Measurements from ENCODE around the gene VAPB.

Gene VAPB

DNA sequence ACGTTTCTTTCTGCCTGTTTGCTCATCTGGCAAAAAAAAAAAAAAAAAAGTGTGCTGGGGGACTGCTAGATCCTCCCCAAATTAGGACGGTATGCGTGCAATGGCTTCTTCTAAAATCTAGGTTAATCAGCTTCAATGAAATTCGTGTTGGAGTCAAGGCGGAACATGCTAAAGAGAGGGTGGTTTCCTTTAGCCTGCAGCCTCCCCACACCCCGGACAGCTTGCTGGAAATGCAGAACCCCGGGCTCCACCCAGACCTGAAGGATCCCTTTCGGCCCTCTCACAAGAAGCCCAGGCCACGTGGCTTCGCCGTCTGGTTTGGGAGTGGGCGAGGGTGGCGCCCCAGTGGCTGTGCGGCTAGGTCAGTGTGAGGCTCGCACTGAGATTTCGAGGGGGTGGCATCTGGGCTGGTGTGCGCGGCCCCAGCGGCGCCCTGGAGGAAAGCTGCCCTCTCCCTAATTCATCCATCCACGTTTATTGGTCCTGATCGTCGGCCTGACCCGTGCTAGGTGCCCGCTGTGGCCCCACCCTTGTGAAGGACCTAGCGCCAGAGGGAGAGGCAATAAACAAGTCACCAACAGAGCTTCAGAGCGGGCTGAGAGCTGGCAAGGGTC lies 77.2 kb downstream of the VAPB start:
- no peak for DNase-seq

- DNase-seq: no peak
Observed at GRCh38 chr20:58466729-58467571, 77.9 kb downstream of the VAPB start.

DNA sequence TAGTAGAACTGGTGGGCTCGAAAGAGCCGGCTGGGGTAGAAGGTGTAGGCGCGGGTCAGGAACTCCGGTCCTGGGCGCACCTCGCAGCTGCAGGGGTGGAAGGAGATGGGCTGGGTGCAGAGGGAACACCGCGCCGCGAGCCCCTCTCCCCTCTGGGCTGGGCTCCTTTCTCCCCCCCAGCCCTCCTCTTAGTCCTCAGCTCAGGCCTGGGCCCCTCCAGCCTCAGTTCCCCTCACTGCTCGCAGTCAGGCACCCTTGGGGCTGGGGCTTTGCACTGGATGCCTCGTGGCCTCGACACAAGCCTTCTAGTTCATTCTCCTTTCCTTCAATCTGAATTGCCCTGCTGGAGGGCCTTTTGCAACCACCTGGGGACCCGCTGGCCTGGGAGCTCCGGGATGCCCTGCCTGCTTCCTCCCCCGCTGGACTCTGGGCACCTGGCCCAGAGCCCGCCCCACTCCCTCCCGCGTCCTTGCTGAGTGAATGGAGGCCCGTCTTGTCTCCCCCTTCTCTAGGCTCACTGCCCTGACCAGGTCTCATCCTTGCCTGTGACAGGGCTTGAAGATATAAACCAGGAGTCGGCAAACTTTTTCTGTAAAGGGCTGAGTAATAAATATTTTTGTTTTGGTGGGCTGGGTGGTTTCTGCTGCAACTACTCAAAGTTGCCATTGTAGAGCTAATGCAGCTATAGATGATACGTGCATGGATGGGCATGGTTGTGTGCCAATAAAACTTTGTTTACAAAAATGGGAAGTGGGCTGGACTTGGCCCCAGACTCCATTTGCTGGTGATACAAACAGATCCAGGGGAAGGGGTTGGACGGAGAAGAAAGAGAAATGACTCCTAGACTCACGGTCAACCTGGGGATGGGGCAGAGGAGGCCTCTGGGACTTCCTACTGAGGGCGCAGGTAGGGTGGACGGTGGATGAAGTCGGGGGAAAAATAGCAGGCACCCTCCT lies 78.8 kb downstream of the VAPB start:
- no peak for DNase-seq

DNA sequence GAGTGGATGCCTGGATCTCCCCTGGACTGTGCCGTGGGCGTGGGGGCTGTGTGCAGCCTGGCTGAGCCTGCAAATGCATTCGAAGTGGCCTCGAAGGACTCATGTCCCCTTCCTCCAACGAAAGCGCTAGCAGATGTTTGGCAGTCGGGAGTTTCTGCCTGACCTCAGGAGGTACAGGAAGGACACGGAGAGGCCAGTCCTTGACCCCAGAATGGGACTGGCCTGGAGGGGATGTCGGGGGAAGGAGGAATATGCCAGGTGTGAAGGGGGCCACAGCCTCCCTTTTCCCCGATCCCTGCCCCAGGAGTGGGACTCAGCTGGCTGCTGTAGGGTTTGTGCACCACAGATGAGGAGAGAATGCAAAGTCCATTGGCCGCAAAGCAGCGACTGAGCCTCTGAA lies 80.6 kb downstream of the VAPB start:
- no peak for DNase-seq

- DNase-seq: no peak
Observed at GRCh38 chr20:58470336-58471192, 81.5 kb downstream of the VAPB start.

DNA sequence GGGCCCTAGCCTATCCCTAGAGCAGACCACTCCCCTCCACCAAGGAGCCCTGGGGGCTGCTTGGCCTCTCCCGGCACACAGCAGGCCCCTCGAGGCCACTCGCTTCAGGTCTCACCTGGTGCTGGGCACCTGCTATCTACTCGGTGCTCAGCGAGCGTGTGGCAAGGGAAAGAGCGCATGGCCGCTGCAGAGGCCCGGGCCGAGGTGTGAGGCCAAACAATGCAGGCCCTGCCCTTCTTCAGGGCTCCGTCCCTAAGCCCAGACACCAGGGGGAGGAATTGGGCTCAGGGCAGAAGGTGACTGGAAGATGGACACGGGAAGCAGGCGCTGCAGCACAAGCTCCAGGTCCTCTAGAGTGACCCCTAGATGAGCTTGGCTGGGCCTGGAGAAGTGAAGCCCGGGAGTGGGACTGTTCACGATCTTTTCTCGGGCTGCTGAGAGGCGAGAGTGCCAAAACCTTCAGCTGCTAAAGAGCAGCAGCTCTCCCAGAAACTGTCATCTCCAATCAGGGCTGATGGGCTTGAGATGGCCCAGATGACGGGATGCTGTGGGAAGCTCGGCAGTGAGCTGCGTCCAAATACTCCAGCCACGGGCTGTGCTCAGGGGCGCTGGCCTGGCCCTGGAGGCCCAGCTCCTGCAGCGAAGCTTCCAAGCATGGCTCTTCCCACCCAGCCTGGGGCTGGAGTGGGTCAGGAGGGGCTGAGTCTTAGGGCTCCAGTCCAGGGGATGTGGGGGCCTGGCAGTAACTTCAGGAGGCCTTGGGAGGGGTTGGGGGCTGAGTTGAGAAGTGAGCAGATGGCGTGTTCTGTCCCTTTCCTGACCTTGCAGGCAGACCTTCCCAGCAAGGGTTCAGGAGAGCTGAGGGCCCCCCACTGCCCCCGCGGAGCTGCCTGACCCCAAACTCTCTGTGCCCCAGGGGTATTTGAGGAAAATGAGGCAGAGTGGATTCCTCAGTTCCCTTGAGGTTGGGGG lies 82.5 kb downstream of the VAPB start:
- no peak for DNase-seq

DNA sequence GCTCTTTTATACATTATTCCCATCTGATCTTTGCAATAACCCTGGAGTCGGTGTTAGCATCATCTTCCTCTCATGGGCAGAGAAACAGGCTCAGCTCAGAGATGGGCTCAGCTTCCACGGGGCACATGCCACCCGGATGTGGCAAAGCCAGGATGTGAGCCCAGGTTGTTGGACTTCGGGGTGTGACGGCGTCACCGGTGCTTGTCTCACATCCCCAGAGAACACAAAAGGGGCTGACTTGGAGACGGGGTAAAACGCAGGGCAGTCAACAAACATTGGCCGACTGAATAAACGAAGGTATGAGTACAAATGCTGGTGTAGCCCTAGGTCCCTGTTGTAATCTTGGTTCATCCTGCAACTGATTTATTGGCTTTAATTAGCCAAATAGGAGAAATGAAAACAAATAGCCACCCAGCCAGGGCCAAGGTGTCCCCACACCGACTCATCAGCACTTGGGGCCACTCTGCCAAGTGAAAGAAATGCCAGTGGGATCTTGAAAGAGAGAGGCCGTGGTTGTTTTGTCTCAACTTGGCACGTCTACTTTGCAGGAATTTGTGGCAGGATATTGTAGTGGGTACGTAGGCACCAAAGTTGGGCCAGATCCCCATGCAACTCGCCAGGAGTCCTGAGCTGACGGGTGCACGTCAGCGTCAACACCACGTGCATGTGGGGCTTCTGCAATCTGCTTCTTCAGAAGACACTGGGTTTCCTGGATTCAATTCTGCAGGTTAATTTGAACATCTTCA lies 83.4 kb downstream of the VAPB start:
- DNase-seq: no peak

DNA sequence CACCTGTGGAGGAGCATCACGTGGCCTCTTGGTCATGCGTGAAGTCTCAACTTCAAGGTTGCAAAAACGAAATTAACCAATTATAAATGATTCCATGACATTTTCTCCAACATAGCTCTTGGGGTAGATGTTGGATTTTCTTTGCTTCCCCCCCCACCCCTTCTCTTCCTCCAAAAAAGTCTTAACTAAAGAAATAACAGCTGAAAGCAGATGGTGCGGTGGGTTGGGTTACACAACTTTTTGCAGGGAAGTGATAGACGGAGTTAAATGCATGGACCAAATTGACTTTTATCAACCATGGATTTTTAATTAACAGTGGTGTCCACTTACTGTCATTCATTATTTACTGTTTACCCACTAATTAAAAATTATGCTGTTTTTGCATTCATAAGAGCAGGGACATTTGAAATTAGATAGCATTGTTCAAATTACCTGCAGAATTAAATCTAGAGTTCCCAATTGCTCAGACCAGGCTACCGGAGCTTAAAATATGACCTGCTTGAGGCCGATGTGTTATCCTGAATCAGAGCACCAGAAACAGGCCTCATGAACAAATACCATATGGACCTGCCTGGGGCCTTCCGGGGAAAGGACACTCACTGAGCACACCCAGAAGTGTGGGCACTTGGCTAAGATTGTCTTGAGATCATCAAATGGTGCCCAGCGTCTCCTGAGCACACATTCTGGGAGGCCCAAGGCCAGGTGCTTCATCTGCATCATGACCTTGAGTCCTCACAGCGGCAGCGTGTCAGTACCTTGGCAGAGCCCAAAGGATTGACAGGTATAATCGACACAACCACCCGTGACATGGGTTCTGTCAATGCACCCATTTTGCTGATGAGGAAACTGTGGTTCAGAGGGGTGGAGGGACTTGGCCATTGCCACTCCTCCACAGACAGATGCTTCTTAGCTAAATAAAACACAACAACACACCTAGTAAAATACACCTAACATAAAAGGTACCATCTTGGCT lies 84.7 kb downstream of the VAPB start:
- no peak for DNase-seq

DNA sequence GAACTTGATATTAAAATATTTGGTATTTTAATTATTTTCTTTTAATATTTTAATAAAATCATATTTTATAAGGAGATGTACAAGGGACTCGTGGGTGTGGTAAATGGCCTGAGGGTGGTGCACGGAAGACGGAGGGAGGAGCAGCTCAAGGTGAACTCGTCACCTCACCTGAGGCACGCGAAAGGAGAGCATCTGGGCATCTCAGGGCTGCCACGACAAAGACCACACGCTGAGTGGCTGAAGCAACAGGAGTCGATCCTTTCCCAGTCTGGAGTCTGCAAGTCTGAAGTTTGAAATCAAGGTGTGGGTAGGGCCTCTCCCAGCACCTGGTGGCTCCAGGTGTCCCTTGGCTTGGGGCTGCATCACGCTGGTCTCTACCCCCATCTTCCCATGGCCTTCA lies 86.4 kb downstream of the VAPB start:
- no peak for DNase-seq

DNA sequence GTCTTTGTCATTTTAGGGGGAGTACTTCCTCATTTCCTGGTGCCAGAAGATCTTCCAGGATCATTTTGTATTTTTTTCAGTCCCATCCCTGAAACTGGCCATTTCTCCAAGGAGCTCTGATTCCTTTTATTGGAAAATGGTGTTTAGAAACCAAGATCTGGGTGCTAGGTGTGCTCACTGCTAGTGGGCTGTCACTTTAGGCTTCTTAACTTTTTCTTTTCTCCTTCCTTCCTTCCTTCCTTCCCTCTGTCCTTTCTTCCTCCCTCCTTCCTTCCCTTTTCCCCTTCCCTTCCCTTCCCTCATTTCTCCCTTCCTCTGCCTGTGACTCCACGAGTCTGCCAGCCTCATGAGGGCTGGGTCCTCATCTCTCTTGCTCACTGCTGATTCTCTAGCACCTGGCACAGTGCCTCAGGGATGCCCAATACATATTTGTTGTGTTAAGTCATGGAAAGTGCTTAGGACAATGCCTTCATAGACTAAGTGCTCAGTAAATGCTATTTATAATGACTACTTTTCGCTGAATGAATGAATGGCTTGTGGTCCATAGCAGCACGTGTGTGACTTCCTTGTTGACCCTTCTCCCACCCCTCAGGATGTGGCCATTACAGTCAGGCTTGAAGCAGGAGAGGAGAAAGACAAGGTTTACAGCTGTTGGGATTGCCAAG lies 89.2 kb downstream of the VAPB start:
- DNase-seq: no peak

GRCh38 chr20:58479726-58480440 lies 90.9 kb downstream of the VAPB start:
- DNase-seq: no peak

GRCh38 chr20:58480551-58481336 lies 91.7 kb downstream of the VAPB start:
- no peak for DNase-seq

DNA sequence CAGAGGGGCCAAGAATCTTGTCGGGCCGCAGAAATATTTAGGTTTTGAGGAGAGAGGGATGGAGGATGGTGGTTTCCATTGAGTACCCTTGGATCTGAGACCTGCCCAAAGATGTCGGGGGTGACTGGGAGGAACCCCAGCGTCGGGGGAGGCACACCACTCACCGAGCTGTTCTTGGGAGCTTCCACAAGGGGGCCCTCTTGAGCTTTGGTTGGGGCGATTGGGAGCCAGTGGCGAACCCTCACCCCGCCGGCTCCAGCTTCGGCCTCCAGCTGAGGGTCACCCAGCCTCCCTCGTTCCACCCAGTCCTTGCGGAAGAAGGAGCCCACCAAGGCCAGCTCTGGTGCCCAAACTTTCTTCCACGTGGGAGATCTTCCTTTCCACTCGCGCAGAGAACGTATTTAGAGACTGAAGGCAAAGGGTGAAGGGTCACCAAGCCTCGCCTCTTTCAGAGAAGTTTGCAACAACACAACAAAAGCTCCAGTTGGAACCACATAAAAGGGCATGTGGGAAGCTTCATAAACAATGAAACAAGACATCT lies 92.5 kb downstream of the VAPB start:
- no peak for DNase-seq

GRCh38 chr20:58482416-58482815 lies 93.4 kb downstream of the VAPB start:
- no peak for DNase-seq

- DNase-seq: no peak
Observed at GRCh38 chr20:58483051-58483450, 94.0 kb downstream of the VAPB start.

GRCh38 chr20:58483470-58483869 lies 94.4 kb downstream of the VAPB start:
- DNase-seq: no peak

DNA sequence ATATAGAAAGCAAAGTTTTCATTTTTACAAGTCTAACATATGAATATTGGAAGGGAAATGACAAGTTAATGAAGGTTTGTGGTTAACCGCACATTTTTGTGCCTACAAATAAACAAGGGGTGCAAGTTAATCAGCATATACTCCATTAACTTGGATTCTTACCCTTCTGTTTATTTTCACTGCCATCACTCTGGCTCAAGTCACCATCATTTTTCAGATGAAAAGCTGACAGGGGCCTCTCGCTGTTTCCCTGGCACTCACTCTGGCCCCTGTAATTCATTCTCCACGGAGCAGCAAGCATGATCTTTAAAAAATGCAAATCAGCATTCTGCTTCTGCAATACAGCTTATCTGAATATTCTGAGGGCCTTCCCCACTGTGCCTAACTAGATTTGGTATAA lies 96.4 kb downstream of the VAPB start:
- DNase-seq: no peak

All from kidney glomerular epithelial cell (primary cell).